ENCODE results near the gene SLC7A8.
A peak's percentile ranks its signal among the peaks of the same experiment; 100 is the strongest.

The SLC7A8 gene

GRCh38 chr14:23105348-23105824 is 78.1 kb downstream of the SLC7A8 start:
- TF ChIP-seq ZNF274 (IDR thresholded peaks at IDR 0.05; ENCODE audit: low read depth, low read length) (no peak), YY1 (IDR thresholded peaks at IDR 0.05; ENCODE audit: insufficient read depth, insufficient read length) (no peak), SUZ12 (IDR thresholded peaks at IDR 0.05; ENCODE audit: extremely low read depth, insufficient read depth, insufficient read length) (no peak)
- H3K9ac ChIP-seq (ENCODE audit: insufficient read length, low read depth): no peak overlapping the region

GRCh38 chr14:23104591-23105347 is 78.7 kb downstream of the SLC7A8 start, which contains the start of gene CIROP:
CIROP (minus strand) TSS chr14:23104989; CDS start chr14:23104920, 69 bp downstream.
- H3K9ac ChIP-seq (ENCODE audit: insufficient read length, low read depth): peak within 1 kb of the TSS; percentile 56
- no peak within 1 kb of the TSS for H3K4me3 ChIP-seq (ENCODE audit: insufficient read length, low read depth)
- H3K4me1 ChIP-seq (ENCODE audit: insufficient read depth, insufficient read length): no peaks in the 10 kb centered on the region
- no peaks in the 10 kb centered on the region for H3K36me3 ChIP-seq (ENCODE audit: insufficient read depth, insufficient read length, low read length)
- TF ChIP-seq SUZ12 (IDR thresholded peaks at IDR 0.05; ENCODE audit: extremely low read depth, insufficient read depth, insufficient read length): no peak
- no peak for TF ChIP-seq YY1 (IDR thresholded peaks at IDR 0.05; ENCODE audit: insufficient read depth, insufficient read length)
- TF ChIP-seq ZNF274 (IDR thresholded peaks at IDR 0.05; ENCODE audit: low read depth, low read length): no peak
- H3K9me3 ChIP-seq (ENCODE audit: insufficient read depth, low read length): peaks cover 8% of the 10 kb centered on the region; the same call in 1 of the 2 replicates
- no peaks in the 10 kb centered on the region for H3K27me3 ChIP-seq (ENCODE audit: insufficient read depth, insufficient read length)
- no peak for DNase-seq (ENCODE audit: low read depth, low spot score)

More at GRCh38 chr14:23105348-23105824, 78.1 kb downstream of the SLC7A8 start:
- H3K4me3 ChIP-seq (ENCODE audit: insufficient read length, low read depth): no peak overlapping the region
- no peak for DNase-seq (ENCODE audit: low read depth, low spot score)
- H3K9me3 ChIP-seq (ENCODE audit: insufficient read depth, low read length): peaks cover 8% of the 10 kb centered on the region; the same call in 1 of the 2 replicates
- H3K4me1 ChIP-seq (ENCODE audit: insufficient read depth, insufficient read length): no peaks in the 10 kb centered on the region
- H3K27me3 ChIP-seq (ENCODE audit: insufficient read depth, insufficient read length): no peaks in the 10 kb centered on the region
- H3K36me3 ChIP-seq (ENCODE audit: insufficient read depth, insufficient read length, low read length): no peaks in the 10 kb centered on the region

- Histone ChIP-seq H3K9me3 (ENCODE audit: insufficient read depth, low read length) (peaks cover 8% of the 10 kb centered on the region; the same call in 1 of the 2 replicates), H3K9ac (ENCODE audit: insufficient read length, low read depth) (no peak overlapping the region), H3K4me3 (ENCODE audit: insufficient read length, low read depth) (no peak overlapping the region), H3K36me3 (ENCODE audit: insufficient read depth, insufficient read length, low read length) (peaks cover 2% of the 10 kb centered on the region), H3K27me3 (ENCODE audit: insufficient read depth, insufficient read length) (no peaks in the 10 kb centered on the region), H3K4me1 (ENCODE audit: insufficient read depth, insufficient read length) (no peaks in the 10 kb centered on the region)
- no peak for DNase-seq (ENCODE audit: low read depth, low spot score)
- TF ChIP-seq ZNF274 (IDR thresholded peaks at IDR 0.05; ENCODE audit: low read depth, low read length): no peak
- TF ChIP-seq SUZ12 (IDR thresholded peaks at IDR 0.05; ENCODE audit: extremely low read depth, insufficient read depth, insufficient read length): no peak
- no peak for TF ChIP-seq YY1 (IDR thresholded peaks at IDR 0.05; ENCODE audit: insufficient read depth, insufficient read length)
Observed at GRCh38 chr14:23104070-23104590, 79.3 kb downstream of the SLC7A8 start.

GRCh38 chr14:23103581-23103980 is 79.9 kb downstream of the SLC7A8 start:
- TF ChIP-seq ZNF274 (IDR thresholded peaks at IDR 0.05; ENCODE audit: low read depth, low read length): no peak
- no peak for TF ChIP-seq YY1 (IDR thresholded peaks at IDR 0.05; ENCODE audit: insufficient read depth, insufficient read length)
- no peak for TF ChIP-seq SUZ12 (IDR thresholded peaks at IDR 0.05; ENCODE audit: extremely low read depth, insufficient read depth, insufficient read length)
- Histone ChIP-seq H3K4me3 (ENCODE audit: insufficient read length, low read depth) (no peak overlapping the region), H3K36me3 (ENCODE audit: insufficient read depth, insufficient read length, low read length) (peaks cover 8% of the 10 kb centered on the region)

GRCh38 chr14:23102801-23103200 is 80.7 kb downstream of the SLC7A8 start:
- H3K27me3 ChIP-seq (ENCODE audit: insufficient read depth, insufficient read length): no peaks in the 10 kb centered on the region
- no peak overlapping the region for H3K4me3 ChIP-seq (ENCODE audit: insufficient read length, low read depth)
- peaks cover 16% of the 10 kb centered on the region for H3K36me3 ChIP-seq (ENCODE audit: insufficient read depth, insufficient read length, low read length)
- H3K4me1 ChIP-seq (ENCODE audit: insufficient read depth, insufficient read length): no peaks in the 10 kb centered on the region
- H3K9ac ChIP-seq (ENCODE audit: insufficient read length, low read depth): no peak overlapping the region
- H3K9me3 ChIP-seq (ENCODE audit: insufficient read depth, low read length): no peaks in the 10 kb centered on the region
- DNase-seq (ENCODE audit: low read depth, low spot score): no peak
- TF ChIP-seq ZNF274 (IDR thresholded peaks at IDR 0.05; ENCODE audit: low read depth, low read length) (no peak), SUZ12 (IDR thresholded peaks at IDR 0.05; ENCODE audit: extremely low read depth, insufficient read depth, insufficient read length) (no peak), YY1 (IDR thresholded peaks at IDR 0.05; ENCODE audit: insufficient read depth, insufficient read length) (no peak)

More at GRCh38 chr14:23103581-23103980, 79.9 kb downstream of the SLC7A8 start:
- Histone ChIP-seq H3K4me1 (ENCODE audit: insufficient read depth, insufficient read length) (no peaks in the 10 kb centered on the region), H3K27me3 (ENCODE audit: insufficient read depth, insufficient read length) (no peaks in the 10 kb centered on the region), H3K9ac (ENCODE audit: insufficient read length, low read depth) (no peak overlapping the region), H3K9me3 (ENCODE audit: insufficient read depth, low read length) (peaks cover 3% of the 10 kb centered on the region; the same call in 1 of the 2 replicates)
- DNase-seq (ENCODE audit: low read depth, low spot score): no peak

DNA sequence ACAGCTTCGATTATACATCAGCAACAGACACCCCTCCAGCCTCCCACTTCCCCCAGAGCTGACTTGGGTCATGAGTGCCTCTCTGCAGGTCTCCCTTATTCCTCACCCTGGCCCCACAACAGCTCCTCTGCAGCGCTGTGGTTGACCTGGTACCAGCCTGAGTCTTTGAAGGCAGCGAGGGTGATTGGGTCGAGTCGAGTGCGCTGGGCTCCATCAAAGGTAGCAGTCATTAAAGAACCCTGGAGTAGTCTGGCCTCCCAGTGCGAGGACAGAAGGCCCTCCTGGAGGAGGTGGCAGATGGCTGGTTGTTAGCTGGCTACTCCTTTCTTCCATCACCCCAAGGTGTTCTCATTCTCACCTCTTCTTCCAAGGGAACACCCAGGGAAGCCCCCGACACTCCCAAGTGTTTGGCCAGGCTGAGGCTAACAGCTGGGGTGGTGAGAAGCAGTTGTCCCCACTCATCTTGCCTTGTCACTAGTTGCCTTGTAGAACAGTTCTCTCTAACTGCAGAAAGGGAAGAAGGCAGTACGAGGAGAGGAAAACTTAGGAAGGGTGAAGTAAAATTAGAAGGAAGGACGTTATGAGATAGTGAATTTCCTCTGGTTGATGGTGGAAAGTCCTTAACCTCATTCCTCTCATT is 81.4 kb downstream of the SLC7A8 start:
- no peak overlapping the region for H3K9ac ChIP-seq (ENCODE audit: insufficient read length, low read depth)
- H3K4me1 ChIP-seq (ENCODE audit: insufficient read depth, insufficient read length): no peaks in the 10 kb centered on the region
- no peaks in the 10 kb centered on the region for H3K9me3 ChIP-seq (ENCODE audit: insufficient read depth, low read length)

More for the DNA sequence above, 81.4 kb downstream of the SLC7A8 start:
- no peak for DNase-seq (ENCODE audit: low read depth, low spot score)
- TF ChIP-seq SUZ12 (IDR thresholded peaks at IDR 0.05; ENCODE audit: extremely low read depth, insufficient read depth, insufficient read length) (no peak), YY1 (IDR thresholded peaks at IDR 0.05; ENCODE audit: insufficient read depth, insufficient read length) (no peak), ZNF274 (IDR thresholded peaks at IDR 0.05; ENCODE audit: low read depth, low read length) (no peak)
- no peaks in the 10 kb centered on the region for H3K27me3 ChIP-seq (ENCODE audit: insufficient read depth, insufficient read length)
- H3K4me3 ChIP-seq (ENCODE audit: insufficient read length, low read depth): no peak overlapping the region
- peaks cover 22% of the 10 kb centered on the region for H3K36me3 ChIP-seq (ENCODE audit: insufficient read depth, insufficient read length, low read length)

All from NT2/D1 (cell line).